Measurements from ENCODE around the gene KIT. TPM values are rescaled to one million over a fixed set of nuclear protein-coding genes. Genes with fewer than 3 reads are reported as not detected.
"Not testable (repeated sequence)": the region's sequence is repeated elsewhere in the genome, so short reads cannot be mapped to it uniquely, and the experiment has no call there.

The KIT gene
- polyA plus RNA-seq = 1 to 10 TPM in 1 of 3 donors, under 1 TPM in 2; 0.34 to 2.0 (median 0.64) TPM

DNA sequence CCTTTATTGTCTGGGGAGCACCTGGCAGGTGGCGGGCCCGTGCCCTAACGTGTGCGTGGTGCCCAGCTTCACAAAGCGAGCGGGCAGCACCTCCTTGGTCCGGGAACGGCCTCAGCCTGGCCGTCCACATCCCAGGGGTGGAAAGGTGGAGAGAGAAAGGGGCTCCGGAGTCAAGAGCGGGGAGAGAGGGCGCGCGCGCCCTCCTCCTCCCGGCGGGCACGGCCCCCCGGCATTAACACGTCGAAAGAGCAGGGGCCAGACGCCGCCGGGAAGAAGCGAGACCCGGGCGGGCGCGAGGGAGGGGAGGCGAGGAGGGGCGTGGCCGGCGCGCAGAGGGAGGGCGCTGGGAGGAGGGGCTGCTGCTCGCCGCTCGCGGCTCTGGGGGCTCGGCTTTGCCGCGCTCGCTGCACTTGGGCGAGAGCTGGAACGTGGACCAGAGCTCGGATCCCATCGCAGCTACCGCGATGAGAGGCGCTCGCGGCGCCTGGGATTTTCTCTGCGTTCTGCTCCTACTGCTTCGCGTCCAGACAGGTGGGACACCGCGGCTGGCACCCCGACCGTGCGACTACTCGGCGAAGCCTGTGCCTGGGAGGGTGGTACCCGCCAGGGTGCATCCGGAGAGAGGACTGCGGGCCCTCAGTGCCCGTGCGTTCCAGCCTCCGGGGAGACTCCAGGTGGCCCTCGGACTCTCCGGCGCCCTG is at the start of gene KIT:
TSS of gene KIT (plus strand) at position 407 of the 701 bp plus-strand sequence. CDS start at position 465, 58 bp downstream.
- 1 to 3% (median 1%) methylated on average over 52 to 72 of the region's 72 CpGs for WGBS, 3 donors

GRCh38 chr4:54609310-54609709 is 48.4 kb upstream of the KIT start:
- WGBS, 3 donors = 84 to 88% (median 84%) methylated on average over 1 of the region's 1 CpG
- H3K27ac ChIP-seq (ENCODE audit: low read depth, low read length) = no peak overlapping the region

More for the DNA sequence above, at the start of gene KIT:
- H3K27ac ChIP-seq (ENCODE audit: low read depth, low read length) = no peak within 1 kb of the TSS

DNA sequence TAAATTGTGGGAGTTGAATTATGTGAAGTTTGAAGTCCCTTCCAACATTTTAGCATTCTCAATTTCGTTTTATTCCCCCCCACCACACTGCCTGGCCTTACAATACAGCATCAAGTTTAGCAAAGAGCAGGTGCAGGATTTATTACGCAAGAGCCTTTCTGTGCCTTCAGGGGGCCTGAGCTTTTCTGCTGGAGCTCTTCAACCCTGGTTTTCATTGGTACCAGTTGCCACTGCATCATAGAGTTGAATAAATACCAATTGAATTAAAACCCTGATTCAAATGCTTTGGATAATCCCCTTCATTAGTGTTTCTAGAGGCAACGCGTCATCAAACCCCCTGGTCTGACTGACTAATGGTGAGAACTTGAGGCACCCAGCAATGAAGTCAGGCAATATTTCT is 43.6 kb upstream of the KIT start:
- no peak overlapping the region for H3K27ac ChIP-seq (ENCODE audit: low read depth, low read length)
- WGBS, 3 donors = 71 to 84% (median 84%) methylated on average over 4 of the region's 4 CpGs

DNA sequence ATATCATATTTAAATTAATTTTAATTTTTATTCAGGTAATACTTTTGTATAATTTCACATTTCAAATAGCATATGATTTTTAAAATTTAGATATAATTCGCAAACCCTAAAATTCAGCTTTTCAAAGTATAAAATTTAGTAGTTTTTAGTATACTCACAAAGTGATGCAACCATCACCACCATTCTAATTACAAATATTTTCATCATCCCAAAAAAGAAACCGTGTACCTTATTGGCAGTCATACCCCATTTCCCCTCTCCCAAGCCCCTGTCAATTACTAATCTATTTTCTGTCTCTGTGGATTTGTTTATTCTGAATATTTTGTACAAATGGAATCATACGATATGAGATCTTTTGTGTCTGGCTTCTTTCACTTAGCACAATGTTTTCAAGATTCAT is 37.0 kb upstream of the KIT start:
- H3K27ac ChIP-seq (ENCODE audit: low read depth, low read length) = no peak overlapping the region
- WGBS, 3 donors = 90 to 94% (median 90%) methylated on average over 3 of the region's 3 CpGs

- 33 to 58% (median 52%) methylated on average over 2 of the region's 2 CpGs for WGBS, 3 donors
- H3K27ac ChIP-seq (ENCODE audit: low read depth, low read length) = no peak overlapping the region
Measured at GRCh38 chr4:54625391-54625790, 32.4 kb upstream of the KIT start.

DNA sequence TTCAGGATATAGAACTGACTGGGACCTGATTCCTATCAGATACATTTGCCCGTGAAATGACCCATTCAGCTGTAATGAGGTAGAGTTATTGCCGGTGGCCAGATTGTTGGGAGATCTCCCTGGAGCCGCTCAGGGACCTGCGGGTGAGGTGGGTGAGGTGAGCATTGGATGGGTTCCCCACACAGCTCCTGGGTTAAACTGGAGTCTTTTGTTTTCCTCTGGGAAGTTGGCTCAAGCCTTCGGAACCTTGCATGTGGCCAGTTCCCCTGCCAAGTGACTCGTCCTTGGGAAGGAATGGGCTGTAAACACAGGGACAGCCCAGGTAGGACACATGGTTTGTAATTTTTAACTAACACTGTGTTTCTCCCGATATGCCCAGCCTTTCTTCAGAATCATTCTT is 31.6 kb upstream of the KIT start:
- no peak overlapping the region for H3K27ac ChIP-seq (ENCODE audit: low read depth, low read length)
- 23 to 70% (median 61%) methylated on average over 7 of the region's 7 CpGs for WGBS, 3 donors

DNA sequence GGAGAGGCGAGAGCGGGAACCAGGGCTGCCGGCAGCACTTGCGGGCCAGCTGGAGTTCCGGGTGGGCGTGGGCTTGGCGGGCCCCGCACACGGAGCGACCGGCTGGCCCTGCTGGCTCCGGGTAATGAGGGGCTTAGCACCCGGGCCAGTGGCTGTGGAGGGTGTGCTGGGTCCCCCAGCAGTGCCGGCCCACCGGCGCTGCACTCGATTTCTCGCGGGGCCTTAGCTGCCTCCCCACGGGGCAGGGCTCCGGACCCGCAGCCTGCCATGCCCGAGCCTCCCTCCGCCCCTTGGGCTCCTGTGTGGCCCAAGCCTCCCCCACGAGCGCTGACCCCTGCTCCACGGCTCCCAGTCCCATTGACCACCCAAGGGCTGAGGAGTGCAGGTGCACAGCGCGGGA is 25.2 kb upstream of the KIT start:
- WGBS, 3 donors = 93 to 97% (median 95%) methylated on average over 27 to 29 of the region's 29 CpGs
- H3K27ac ChIP-seq (ENCODE audit: low read depth, low read length) = no peak overlapping the region

- H3K27ac ChIP-seq (ENCODE audit: low read depth, low read length) = not testable (repeated sequence)
- 71 to 84% (median 77%) methylated on average over 18 of the region's 18 CpGs for WGBS, 3 donors
Measured at GRCh38 chr4:54633102-54633740, 24.5 kb upstream of the KIT start.

DNA sequence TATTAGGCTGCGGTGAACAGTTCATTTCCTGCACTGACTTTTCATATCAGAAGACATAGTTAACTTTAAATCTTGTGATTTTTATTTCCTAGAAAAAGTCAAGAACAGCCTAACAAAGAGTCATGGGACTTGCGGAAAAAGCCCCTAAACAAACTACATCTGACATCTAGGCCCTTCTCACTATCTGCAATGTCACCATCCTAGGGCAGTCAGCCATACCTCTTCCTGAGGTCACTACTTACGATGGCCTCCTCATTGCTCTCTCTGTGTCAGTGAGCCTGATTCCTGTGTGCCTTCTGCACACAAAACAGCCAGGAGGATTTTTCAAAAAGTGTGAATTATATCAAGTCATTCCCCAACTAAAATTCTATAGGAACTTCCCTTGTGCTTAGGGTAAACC is 22.4 kb upstream of the KIT start:
- 77 to 82% (median 81%) methylated on average over 3 of the region's 3 CpGs for WGBS, 3 donors
- no peak overlapping the region for H3K27ac ChIP-seq (ENCODE audit: low read depth, low read length)

DNA sequence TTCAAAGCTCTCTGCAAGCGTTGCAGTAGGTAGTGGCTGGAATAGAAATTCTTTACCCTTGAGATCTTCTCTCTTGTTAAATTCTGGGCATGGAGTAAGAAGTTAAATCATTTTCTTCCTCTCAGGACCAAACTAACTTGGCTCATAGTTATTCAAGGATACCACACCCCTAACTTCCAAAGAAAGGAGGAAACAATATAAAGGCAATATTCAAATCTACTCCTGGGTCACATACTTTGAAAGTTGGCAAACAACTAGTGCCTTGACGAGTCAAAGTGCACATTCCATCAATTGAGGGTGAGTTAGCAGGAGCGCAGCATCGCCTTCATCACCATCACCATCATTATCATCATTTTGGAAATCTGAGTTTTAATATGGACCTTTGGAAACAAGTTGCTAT is 20.4 kb upstream of the KIT start:
- 55 to 73% (median 71%) methylated on average over 4 of the region's 4 CpGs for WGBS, 3 donors
- H3K27ac ChIP-seq (ENCODE audit: low read depth, low read length) = no peak overlapping the region

DNA sequence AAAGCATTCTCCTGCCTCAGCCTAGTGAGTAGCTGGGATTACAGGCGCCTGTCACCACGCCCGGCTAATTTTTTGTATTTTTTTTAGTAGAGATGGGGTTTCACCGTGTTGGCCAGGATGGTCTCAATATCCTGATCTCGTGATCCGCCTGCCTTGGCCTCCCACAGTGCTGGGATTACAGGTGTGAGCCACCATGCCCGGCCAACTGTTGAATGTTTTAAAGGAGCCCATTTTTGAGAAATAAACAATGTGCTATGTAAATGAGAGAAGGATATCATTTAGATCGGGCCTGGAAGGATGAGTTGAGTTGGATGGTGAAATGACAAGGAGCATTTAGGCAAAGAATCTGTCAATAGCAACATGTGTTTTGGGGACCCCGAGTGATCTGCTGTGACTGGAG is 16.7 kb upstream of the KIT start:
- H3K27ac ChIP-seq (ENCODE audit: low read depth, low read length) = not testable (repeated sequence)
- WGBS, 3 donors = 89 to 96% (median 94%) methylated on average over 9 of the region's 9 CpGs

DNA sequence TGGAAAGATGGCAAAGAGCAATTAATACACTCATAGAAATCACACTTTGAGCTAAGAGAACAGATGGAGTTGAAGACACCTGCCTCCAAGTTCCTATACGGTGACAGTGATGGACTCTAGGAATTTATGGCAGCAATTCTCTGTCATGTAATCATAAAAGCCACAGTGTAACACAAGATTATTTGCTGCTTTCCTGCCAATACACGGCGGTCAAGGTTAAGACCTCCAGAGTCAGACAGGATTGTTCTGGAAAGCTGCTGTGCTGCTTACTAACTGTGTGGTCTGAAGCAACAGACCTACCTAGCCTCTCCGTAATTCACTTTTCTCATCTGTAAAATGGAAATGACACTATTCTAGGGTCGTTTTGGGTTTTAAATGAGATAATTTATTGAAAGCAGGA is 14.6 kb upstream of the KIT start:
- no peak overlapping the region for H3K27ac ChIP-seq (ENCODE audit: low read depth, low read length)
- 40 to 79% (median 72%) methylated on average over 5 of the region's 5 CpGs for WGBS, 3 donors

DNA sequence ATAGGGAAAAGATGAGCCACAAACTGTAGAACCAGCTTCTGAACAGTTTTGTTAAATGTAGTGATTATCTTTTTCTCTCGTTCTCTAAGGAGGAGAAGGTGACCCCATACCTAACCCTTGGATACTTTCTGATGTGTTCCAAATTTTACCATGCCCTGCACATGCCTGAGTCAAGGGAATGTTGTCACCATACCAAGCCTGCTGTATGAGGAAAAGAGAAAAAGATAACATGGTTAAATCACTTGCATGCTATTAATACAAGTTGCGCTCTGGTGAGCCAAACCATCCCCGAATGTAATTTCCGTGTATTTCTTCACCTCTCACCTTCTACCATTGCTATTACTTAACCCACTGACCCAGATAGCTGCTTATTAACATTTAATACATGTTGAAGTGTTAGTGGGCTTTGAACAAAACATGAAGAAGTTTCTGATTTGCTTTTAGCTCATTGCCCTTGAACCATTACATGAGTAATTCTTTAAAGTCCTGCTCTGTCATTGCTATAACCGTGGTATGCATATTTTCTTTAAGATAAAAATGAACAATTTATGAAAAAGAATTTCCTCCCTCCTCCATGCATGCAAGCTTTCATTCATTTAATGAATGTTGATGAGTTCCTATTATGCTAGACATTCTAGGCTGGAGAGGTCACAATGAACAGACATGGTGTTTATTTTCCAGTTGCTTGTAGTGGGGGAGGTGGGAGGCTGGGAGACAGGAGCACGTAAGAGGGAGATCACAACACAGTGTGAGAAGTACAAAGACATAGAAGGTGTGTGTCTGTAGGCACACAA is 13.6 kb upstream of the KIT start:
- whole genome bisulfite sequencing, 3 donors = 66 to 79% (median 73%) methylated on average over 6 of the region's 6 CpGs
- H3K27ac ChIP-seq (ENCODE audit: low read depth, low read length) = no peak overlapping the region

- no peak overlapping the region for H3K27ac ChIP-seq (ENCODE audit: low read depth, low read length)
- WGBS, 3 donors = 82 to 100% (median 93%) methylated on average over 1 of the region's 1 CpG
Measured at GRCh38 chr4:54645830-54646229, 11.9 kb upstream of the KIT start.

GRCh38 chr4:54647070-54647469 is 10.7 kb upstream of the KIT start:
- whole genome bisulfite sequencing, 3 donors = 53 to 82% (median 73%) methylated on average over 4 of the region's 4 CpGs
- H3K27ac ChIP-seq (ENCODE audit: low read depth, low read length) = no peak overlapping the region

GRCh38 chr4:54651050-54651449 is 6.7 kb upstream of the KIT start:
- WGBS, 3 donors = 94 to 96% (median 95%) methylated on average over 3 of the region's 3 CpGs

DNA sequence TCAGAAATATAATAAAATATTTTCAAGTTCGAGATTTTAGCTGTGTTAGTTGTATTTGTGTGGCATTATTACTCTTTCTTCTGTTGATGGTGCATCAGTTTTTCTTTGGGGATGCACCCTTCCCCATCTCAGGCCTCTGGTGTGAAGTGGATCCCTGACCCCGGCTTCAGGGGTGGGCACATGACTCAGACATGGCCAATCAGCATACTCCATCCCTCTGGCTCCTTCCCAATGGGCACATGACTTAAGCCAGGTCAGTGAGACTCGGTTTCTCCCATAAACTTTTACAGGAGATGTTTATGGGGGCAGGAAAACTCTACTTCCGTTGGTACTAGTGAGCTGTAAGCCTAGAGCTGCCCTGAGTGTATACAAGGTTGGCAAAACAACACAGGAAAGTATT is 3.0 kb upstream of the KIT start:
- 57 to 76% (median 72%) methylated on average over 4 of the region's 4 CpGs for WGBS, 3 donors
- no peak overlapping the region for H3K27ac ChIP-seq (ENCODE audit: low read depth, low read length)

More at GRCh38 chr4:54651050-54651449, 6.7 kb upstream of the KIT start:
- no peak overlapping the region for H3K27ac ChIP-seq (ENCODE audit: low read depth, low read length)

GRCh38 chr4:54657185-54657550 is 589 bp upstream of the KIT start:
- H3K27ac ChIP-seq (ENCODE audit: low read depth, low read length) = no peak overlapping the region
- WGBS, 3 donors = 8 to 14% (median 14%) methylated on average over 26 of the region's 26 CpGs
